Left ventricle myocardium superior (tissue), 1 donor: ENCODE results near the gene ARAP2. TPM values are rescaled to one million over a fixed set of nuclear protein-coding genes. Genes with fewer than 3 reads are reported as not detected.

Experiments
- ATAC-seq: fragments of 200-7000 bp; cut with Tn5 transposase; one replicate; pipeline ENCODE4 v1.9.1; 2020; ENCODE audit warnings: mild to moderate bottlenecking, moderate library complexity
- DNase-seq: peaks from one replicate; pipeline ENCODE4 v3.0.0-alpha.2; 2020
- intact Hi-C: fragments of 100-400 bp; cut with micrococcal nuclease; formaldehyde crosslinking; loops from one replicate; pipeline ENCODE4 v1.11.0; 2022
- total RNA-seq: library from RNA; stranded (reverse); fragmentation: NEBNext Ultra II Directional; extraction: Animal tissue kit (Norgen Biotek cat#: 25700); gene quantifications from one replicate; pipeline ENCODE4 v1.2.1, GENCODE V29; 2021
- donor health status: DM: no; HTN: yes; CAD: no; lungs with severe emphysema.

The ARAP2 gene
- total RNA-seq, 1 donor from 2014 or later = 2.7 TPM

- no peak for ATAC-seq
- intact Hi-C loops = no loop called here
- DNase-seq = no peak
Measured at GRCh38 chr4:36072529-36072928, 171.8 kb downstream of the ARAP2 start.

GRCh38 chr4:36067116-36067515 is 177.2 kb downstream of the ARAP2 start:
- DNase-seq (no peak), ATAC-seq (no peak)
- intact Hi-C loops = no loop called here

GRCh38 chr4:36065274-36065871 is 178.9 kb downstream of the ARAP2 start:
- DNase-seq (no peak), ATAC-seq (no peak)
- intact Hi-C loops = no loop called here

GRCh38 chr4:36064117-36064516 is 180.2 kb downstream of the ARAP2 start:
- ATAC-seq (no peak), DNase-seq (no peak)
- intact Hi-C loops = no loop called here

- intact Hi-C loops = no loop called here
- no peak for DNase-seq
- no peak for ATAC-seq
Measured at GRCh38 chr4:36056136-36056535, 188.2 kb downstream of the ARAP2 start.

GRCh38 chr4:36054694-36055422 is 189.5 kb downstream of the ARAP2 start:
- ATAC-seq = no peak
- no peak for DNase-seq
- intact Hi-C loops = no loop called here

GRCh38 chr4:36053930-36054329 is 190.4 kb downstream of the ARAP2 start:
- ATAC-seq = no peak
- no peak for DNase-seq
- intact Hi-C loops = no loop called here

- intact Hi-C loops = no loop called here
- no peak for DNase-seq
- ATAC-seq = no peak
Measured at GRCh38 chr4:36051634-36052033, 192.7 kb downstream of the ARAP2 start.

- ATAC-seq = no peak
Measured at GRCh38 chr4:36046026-36046425, 198.3 kb downstream of the ARAP2 start.

GRCh38 chr4:36043901-36044300 is 200.4 kb downstream of the ARAP2 start:
- ATAC-seq = no peak
- no peak for DNase-seq
- intact Hi-C loops = no loop called here

More at GRCh38 chr4:36046026-36046425, 198.3 kb downstream of the ARAP2 start:
- intact Hi-C loops = no loop called here
- DNase-seq = no peak

- DNase-seq (no peak), ATAC-seq (no peak)
- intact Hi-C loops = no loop called here
Measured at GRCh38 chr4:36043241-36043640, 201.1 kb downstream of the ARAP2 start.

- intact Hi-C loops = no loop called here
- ATAC-seq = no peak
- no peak for DNase-seq
Measured at GRCh38 chr4:36042122-36042970, 202.0 kb downstream of the ARAP2 start.

GRCh38 chr4:36041340-36041739 is 203.0 kb downstream of the ARAP2 start:
- DNase-seq = no peak
- ATAC-seq = no peak
- intact Hi-C loops = no loop called here

- ATAC-seq (no peak), DNase-seq (no peak)
- intact Hi-C loops = no loop called here
Measured at GRCh38 chr4:36039026-36039425, 205.3 kb downstream of the ARAP2 start.

- DNase-seq = no peak
- intact Hi-C loops = no loop called here
- ATAC-seq = no peak
Measured at GRCh38 chr4:36038491-36038890, 205.8 kb downstream of the ARAP2 start.

- DNase-seq (no peak), ATAC-seq (no peak)
- intact Hi-C loops = no loop called here
Measured at GRCh38 chr4:36037127-36037526, 207.2 kb downstream of the ARAP2 start.

GRCh38 chr4:36029951-36030350 is 214.4 kb downstream of the ARAP2 start:
- ATAC-seq = no peak
- intact Hi-C loops = no loop called here
- no peak for DNase-seq

- intact Hi-C loops = no loop called here
- DNase-seq = no peak
- ATAC-seq = no peak
Measured at GRCh38 chr4:36027203-36027602, 217.1 kb downstream of the ARAP2 start.

GRCh38 chr4:36026348-36026880 is 217.9 kb downstream of the ARAP2 start:
- ATAC-seq = no peak
- no peak for DNase-seq
- intact Hi-C loops = no loop called here
